ENCODE measurements around the gene YES1.

DNA sequence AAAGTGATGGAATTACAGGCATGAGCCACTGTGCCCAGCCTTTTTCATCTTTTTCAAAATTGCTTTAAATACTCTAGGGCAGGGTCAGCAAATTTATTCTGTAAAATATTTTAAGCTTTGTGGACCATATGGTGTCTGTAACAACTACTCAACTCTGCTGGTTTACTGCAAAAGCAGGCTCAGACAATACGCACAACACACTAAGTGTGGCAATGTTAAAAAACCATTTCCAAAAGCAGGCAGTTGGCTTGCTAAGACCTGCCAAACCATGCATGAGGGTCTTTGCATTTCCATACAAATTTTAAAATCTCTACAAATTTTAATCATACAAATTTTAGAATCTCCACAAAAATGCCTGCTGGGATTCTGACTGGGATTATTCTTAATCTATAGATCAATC lies 44.1 kb downstream of the YES1 start:
- TF ChIP-seq, protein P1, sequence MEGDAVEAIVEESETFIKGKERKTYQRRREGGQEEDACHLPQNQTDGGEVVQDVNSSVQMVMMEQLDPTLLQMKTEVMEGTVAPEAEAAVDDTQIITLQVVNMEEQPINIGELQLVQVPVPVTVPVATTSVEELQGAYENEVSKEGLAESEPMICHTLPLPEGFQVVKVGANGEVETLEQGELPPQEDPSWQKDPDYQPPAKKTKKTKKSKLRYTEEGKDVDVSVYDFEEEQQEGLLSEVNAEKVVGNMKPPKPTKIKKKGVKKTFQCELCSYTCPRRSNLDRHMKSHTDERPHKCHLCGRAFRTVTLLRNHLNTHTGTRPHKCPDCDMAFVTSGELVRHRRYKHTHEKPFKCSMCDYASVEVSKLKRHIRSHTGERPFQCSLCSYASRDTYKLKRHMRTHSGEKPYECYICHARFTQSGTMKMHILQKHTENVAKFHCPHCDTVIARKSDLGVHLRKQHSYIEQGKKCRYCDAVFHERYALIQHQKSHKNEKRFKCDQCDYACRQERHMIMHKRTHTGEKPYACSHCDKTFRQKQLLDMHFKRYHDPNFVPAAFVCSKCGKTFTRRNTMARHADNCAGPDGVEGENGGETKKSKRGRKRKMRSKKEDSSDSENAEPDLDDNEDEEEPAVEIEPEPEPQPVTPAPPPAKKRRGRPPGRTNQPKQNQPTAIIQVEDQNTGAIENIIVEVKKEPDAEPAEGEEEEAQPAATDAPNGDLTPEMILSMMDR (conservative IDR thresholded peaks at IDR 0.05; ENCODE audit: low read length), result no peak
- no peak for TF ChIP-seq EZH2phosphoT487 (IDR thresholded peaks at IDR 0.05; ENCODE audit: borderline replicate concordance, low read depth, low read length)

Data from OCI-LY7 (cell line).